ENCODE measurements around the gene RAC2.

RAC2 gene

DNA sequence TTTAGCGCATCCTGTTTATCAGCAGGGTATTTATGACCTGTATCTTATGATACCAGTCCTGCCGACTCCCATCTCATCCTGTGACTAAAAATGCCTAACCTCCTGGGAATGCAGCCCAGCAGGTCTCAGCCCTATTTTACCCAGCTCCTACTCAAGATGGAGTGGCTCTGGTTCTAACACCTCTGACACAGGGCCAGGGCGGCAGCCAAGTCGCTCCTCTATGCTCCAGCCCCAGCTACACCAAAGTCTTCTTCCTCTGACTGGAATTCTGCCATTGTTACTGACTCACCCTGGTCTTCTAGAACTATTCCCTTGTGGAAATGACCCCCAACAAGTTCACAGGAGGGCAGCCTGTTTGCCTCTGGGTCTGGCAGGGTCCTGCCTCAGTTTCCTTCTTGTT is 48.1 kb downstream of the RAC2 start:
- intact Hi-C loops (cut with DNase I; ENCODE audit: low total_unique reads) = no loop called here
- DNase-seq = peak; percentile 17 to 32
- Histone ChIP-seq H3K4me1 (peaks cover 7 to 34% (median 24%) of the 10 kb centered on the region in 4 donors), H3K27ac (no peak overlapping the region), H3K36me3 (no peaks in the 10 kb centered on the region), H3K9me3 (no peaks in the 10 kb centered on the region), H3K27me3 (no peaks in the 10 kb centered on the region), H3K4me3 (no peak overlapping the region)
- TF ChIP-seq, protein P1, sequence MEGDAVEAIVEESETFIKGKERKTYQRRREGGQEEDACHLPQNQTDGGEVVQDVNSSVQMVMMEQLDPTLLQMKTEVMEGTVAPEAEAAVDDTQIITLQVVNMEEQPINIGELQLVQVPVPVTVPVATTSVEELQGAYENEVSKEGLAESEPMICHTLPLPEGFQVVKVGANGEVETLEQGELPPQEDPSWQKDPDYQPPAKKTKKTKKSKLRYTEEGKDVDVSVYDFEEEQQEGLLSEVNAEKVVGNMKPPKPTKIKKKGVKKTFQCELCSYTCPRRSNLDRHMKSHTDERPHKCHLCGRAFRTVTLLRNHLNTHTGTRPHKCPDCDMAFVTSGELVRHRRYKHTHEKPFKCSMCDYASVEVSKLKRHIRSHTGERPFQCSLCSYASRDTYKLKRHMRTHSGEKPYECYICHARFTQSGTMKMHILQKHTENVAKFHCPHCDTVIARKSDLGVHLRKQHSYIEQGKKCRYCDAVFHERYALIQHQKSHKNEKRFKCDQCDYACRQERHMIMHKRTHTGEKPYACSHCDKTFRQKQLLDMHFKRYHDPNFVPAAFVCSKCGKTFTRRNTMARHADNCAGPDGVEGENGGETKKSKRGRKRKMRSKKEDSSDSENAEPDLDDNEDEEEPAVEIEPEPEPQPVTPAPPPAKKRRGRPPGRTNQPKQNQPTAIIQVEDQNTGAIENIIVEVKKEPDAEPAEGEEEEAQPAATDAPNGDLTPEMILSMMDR (IDR thresholded peaks at IDR 0.05) = no peak

DNA sequence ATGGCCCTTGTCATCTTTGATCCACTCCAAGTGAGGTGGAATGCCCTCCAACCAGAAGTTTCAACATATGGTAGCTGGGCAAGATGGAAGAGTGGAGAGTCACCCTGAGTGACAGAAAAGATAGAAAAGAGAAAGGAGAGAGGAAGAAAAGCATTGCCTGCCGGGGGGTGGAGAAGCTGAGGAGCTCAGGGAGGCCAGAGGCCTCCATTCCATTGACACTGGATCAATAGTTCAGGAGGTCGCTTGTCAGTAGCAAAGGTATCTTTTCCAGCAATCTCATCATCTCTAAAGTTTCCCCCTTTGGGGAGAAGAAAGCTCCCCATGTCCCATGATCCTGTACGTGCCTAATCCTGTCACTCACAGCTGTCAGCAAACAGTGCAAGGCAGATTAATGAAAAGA is 49.3 kb downstream of the RAC2 start:
- no peaks in the 10 kb centered on the region for H3K27me3 ChIP-seq
- H3K9me3 ChIP-seq = no peaks in the 10 kb centered on the region
- no peak overlapping the region for H3K4me3 ChIP-seq
- TF ChIP-seq, protein P1 (IDR thresholded peaks at IDR 0.05) = no peak
- peaks cover 7 to 32% (median 22%) of the 10 kb centered on the region in 4 donors for H3K4me1 ChIP-seq
- H3K27ac ChIP-seq = no peak overlapping the region
- intact Hi-C loops (cut with DNase I; ENCODE audit: low total_unique reads) = no loop called here
- no peaks in the 10 kb centered on the region for H3K36me3 ChIP-seq
- no peak for DNase-seq

DNA sequence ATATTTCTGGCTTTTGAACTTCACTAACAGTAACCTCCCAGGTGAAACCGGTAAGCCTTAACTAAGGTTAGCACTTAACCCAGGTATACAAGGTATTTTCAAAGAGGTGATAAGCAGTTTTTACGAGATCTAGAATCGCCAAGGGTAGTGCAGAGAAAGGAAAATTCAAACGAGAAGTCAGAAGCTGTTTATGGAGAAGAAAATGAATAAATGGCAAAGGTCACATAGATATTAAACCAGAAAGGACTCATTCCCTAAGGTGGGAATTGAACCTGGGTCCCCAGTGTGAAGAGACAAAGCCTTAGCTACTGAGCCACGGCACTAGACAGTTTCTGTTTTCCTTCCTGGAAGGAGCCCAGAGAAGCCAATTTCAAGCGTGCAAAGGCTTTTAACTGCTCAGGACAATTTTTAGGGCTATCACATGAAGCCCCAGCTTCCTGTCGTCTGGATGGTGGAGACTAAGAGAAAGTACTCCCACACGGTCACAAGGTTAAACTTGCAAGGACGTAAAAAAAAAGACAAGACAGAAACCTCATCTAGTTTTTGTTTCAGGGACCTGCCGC is 50.4 kb downstream of the RAC2 start:
- Histone ChIP-seq H3K4me3 (no peak overlapping the region), H3K4me1 (peaks cover 7 to 29% (median 23%) of the 10 kb centered on the region in 4 donors), H3K9me3 (no peaks in the 10 kb centered on the region), H3K27ac (no peak overlapping the region), H3K27me3 (no peaks in the 10 kb centered on the region), H3K36me3 (no peaks in the 10 kb centered on the region)
- DNase-seq = peak in 1 of 2 donors; percentile 12
- intact Hi-C loops (cut with DNase I; ENCODE audit: low total_unique reads) = no loop called here
- TF ChIP-seq, protein P1 (IDR thresholded peaks at IDR 0.05) = no peak

DNA sequence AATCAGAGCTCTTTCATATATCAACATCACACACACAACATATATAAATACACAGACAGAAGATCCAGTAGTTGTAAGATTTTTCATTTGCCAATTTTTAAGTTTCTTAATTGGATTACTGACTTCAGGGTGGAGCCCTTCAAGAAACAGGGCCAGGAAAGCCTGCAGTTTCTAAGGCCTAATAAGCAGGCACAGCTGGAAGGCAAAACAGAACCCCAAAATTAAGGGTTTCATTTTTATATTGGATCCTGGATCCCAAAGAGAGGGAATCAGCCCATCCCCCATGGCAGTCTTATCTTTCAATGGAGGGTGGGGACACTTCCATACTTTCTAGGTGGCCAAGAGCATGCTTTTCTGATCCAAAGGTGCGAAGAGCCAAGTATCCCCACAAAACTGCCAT is 51.3 kb downstream of the RAC2 start:
- Histone ChIP-seq H3K4me1 (peaks cover under 1 to 29% (median 24%) of the 10 kb centered on the region in 4 donors), H3K36me3 (no peaks in the 10 kb centered on the region), H3K27me3 (no peaks in the 10 kb centered on the region), H3K27ac (no peak overlapping the region), H3K4me3 (no peak overlapping the region), H3K9me3 (no peaks in the 10 kb centered on the region)
- TF ChIP-seq, protein P1 (IDR thresholded peaks at IDR 0.05) = no peak
- intact Hi-C loops (cut with DNase I; ENCODE audit: low total_unique reads) = no loop called here
- no peak for DNase-seq

DNA sequence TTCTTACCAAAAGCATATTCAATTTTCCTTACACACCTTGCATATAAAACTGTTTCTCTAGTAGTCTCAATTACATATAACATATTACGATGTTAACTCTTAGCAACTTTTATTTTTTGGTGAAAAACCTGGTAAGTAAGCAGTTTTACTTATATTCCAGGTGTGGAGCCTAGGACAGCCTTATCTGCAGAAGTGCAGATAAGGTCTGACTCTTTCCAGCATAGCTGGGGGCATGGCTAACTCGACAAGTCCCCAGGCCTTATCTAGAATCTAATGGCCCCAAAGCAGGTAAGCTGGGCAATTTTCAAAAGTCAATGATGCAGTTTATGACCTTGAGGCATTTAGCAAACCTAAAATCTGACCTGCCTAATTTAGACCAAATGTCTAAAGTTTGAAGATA is 51.9 kb downstream of the RAC2 start:
- Histone ChIP-seq H3K4me3 (no peak overlapping the region), H3K36me3 (no peaks in the 10 kb centered on the region), H3K9me3 (no peaks in the 10 kb centered on the region), H3K27me3 (no peaks in the 10 kb centered on the region), H3K27ac (no peak overlapping the region), H3K4me1 (peaks cover 0 to 29% (median 21%) of the 10 kb centered on the region in 4 donors)
- DNase-seq = no peak
- intact Hi-C loops (cut with DNase I; ENCODE audit: low total_unique reads) = no loop called here
- TF ChIP-seq, protein P1 (IDR thresholded peaks at IDR 0.05) = no peak

All from tibial artery (tissue), 4 donors.